Effector memory CD4-positive, alpha-beta T cell (primary cell): ENCODE measurements around the gene CDK6.

Experiments used
- DNase-seq, 3 donors: peaks; one replicate each; pipeline ENCODE4 v3.0.0-alpha.2; 2020
- H3K27ac ChIP-seq: 2 replicates; pipeline ENCODE4 v1.7.0; 2013; ENCODE audit warnings: mild to moderate bottlenecking, low read length, moderate library complexity; ENCODE audit not compliant: insufficient read depth, poor library complexity, severe bottlenecking
- H3K27me3 ChIP-seq: replicated peaks from 2 replicates; pipeline ENCODE4 v1.7.0; 2013; ENCODE audit warnings: mild to moderate bottlenecking, low read length; ENCODE audit not compliant: insufficient read depth, control insufficient read depth, poor library complexity, severe bottlenecking
- H3K36me3 ChIP-seq: 2 replicates; pipeline ENCODE4 v1.7.0; 2013; ENCODE audit warnings: mild to moderate bottlenecking, low read length, moderate library complexity; ENCODE audit not compliant: control insufficient read depth, insufficient read depth
- H3K4me1 ChIP-seq: 2 replicates; pipeline ENCODE4 v1.7.0; 2013; ENCODE audit warnings: low read length, mild to moderate bottlenecking; ENCODE audit not compliant: control insufficient read depth, insufficient read depth, poor library complexity, severe bottlenecking
- H3K4me3 ChIP-seq: 2 replicates; pipeline ENCODE4 v1.7.0; 2013; ENCODE audit warnings: low read length, low read depth, mild to moderate bottlenecking; ENCODE audit not compliant: insufficient read depth, poor library complexity, severe bottlenecking
- H3K9me3 ChIP-seq: 2 replicates; pipeline ENCODE4 v1.7.0; 2013; ENCODE audit warnings: mild to moderate bottlenecking, low read length, moderate library complexity; ENCODE audit not compliant: control insufficient read depth

CDK6 gene

DNA sequence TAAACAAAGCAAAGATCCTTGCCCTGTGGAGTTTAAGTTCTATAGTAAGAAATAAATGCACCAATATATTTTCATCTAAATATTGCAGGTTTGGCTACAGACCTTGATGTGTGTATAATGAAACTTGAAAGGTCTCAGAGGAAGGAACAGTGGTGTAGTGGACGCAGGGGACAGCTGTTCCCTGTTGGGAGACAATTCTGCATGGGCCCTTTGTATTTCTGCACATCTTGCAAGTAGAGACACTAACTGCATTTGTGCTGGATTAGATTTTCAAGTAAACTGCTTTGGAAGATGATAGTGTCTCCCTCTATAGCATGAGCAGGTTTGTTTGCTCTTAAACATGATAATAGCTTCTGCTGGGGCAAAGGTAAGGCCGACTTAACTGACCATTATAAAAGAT, 188.7 kb downstream of the CDK6 start:
- Histone ChIP-seq H3K36me3 (no peaks in the 10 kb centered on the region), H3K27ac (no peak overlapping the region), H3K9me3 (no peaks in the 10 kb centered on the region), H3K4me3 (no peak overlapping the region), H3K4me1 (no peaks in the 10 kb centered on the region), H3K27me3 (no peaks in the 10 kb centered on the region)
- no peak for DNase-seq

DNA sequence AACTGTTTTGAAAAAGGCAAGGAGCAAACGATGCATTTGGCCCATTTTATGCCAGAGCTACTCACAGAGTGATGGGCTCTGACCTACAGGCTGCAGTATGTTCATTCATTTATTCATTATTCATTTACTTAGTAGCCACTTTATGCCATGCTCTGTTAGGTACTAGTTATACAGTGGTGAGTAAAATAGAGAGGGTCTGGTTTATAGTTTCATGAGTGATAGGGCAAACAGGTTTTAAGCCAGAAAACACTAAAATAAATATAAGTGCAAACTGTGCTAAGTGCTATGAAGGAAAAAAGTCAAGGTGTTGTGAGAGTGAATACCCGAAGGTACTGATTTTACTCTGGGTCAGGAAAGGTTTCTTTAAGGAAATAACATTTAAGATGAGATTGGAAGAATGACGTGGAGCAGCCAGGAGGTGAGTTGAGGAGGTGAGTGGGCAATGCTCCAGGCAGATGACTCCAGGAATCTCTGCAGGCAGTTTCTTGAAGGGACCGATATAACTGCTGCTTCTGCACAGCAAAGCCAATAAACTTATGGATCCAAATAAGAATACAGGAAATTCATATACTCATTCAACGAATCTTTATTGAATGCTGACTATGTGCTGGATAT, 189.3 kb downstream of the CDK6 start:
- Histone ChIP-seq H3K36me3 (no peaks in the 10 kb centered on the region), H3K9me3 (no peaks in the 10 kb centered on the region), H3K4me1 (peaks cover 3% of the 10 kb centered on the region), H3K27ac (no peak overlapping the region), H3K4me3 (no peak overlapping the region), H3K27me3 (no peaks in the 10 kb centered on the region)
- DNase-seq, result no peak

DNA sequence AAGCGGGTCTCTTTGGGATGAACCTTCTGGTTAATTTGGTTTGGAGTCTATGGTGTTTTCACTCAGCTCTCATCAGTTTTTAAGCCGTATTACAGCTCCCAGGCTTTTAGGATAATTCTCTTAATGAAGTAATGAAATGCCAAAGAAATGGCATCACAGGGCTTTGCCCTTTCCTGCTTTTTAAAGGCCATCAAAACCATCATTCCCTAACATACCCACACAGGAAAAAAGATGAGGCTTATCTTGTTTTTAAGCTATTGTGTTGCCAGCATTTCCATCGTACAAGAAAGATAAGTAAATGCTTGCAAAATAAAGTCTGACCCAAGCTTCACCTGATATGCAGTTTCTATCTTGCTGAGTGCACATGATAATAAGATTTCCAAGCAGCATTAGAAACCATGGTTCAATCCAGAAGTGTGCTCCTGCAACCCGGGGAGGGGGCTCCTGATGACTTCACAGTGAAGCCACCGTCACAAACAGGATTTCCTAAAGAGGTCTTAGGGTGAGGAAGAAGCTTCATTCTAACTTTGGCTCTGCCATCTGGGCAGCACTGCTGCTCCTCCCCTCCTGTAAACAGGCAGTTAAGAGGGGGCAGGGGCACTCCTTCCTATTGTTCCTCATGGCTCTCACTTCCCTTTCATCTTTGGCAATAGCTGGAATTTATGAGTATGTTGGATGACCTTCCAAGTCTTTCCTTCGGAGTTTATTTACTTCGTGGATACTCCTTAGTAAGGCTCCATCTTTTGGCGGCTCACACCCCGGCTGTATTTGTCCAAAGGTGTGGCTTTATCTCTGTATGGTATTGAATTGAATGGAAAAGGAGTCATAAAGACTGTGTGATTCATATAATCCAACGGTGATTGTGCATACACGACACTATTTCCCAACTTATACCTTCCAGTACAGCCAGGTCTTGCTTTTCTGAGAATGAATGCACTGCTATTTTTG, 191.0 kb downstream of the CDK6 start:
- no peaks in the 10 kb centered on the region for H3K36me3 ChIP-seq
- no peaks in the 10 kb centered on the region for H3K9me3 ChIP-seq
- no peak overlapping the region for H3K4me3 ChIP-seq
- H3K27ac ChIP-seq, result no peak overlapping the region
- H3K4me1 ChIP-seq, result peaks cover 5% of the 10 kb centered on the region
- H3K27me3 ChIP-seq, result no peaks in the 10 kb centered on the region
- DNase-seq, result no peak

DNA sequence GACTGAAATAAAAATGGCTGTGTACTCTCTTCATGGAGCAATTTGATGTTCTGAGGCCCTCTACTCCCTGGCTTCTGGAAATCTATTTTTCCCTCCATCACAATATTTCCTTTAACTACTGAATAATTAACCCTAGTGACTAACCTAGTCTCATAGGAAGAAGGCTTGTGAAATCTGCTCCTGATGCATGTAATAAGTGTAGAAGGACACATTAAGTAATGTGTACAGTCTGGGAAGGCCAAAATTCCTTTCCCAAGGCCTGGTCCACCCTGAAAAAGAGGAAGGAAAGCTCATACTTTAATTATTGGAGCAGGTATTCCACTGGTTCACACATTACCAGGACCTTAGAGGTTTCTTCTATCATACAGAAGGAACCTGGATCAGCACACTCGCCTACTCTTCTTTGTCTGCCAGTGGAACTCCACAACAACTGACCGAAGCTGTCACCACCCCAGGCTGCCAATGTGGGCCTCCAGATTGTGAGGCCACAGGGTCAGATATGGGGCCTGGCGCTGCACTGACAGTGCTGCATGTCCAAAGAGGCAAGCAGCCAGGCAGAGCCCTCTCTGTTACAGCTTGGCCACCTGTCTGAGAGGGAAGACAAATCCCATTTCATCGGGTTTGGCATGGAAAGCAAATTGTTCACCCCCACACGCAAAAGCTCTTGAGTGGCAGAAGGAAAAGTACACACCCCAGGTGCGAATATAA, 191.8 kb downstream of the CDK6 start:
- no peak for DNase-seq
- H3K36me3 ChIP-seq, result no peaks in the 10 kb centered on the region
- H3K27ac ChIP-seq, result no peak overlapping the region

DNA sequence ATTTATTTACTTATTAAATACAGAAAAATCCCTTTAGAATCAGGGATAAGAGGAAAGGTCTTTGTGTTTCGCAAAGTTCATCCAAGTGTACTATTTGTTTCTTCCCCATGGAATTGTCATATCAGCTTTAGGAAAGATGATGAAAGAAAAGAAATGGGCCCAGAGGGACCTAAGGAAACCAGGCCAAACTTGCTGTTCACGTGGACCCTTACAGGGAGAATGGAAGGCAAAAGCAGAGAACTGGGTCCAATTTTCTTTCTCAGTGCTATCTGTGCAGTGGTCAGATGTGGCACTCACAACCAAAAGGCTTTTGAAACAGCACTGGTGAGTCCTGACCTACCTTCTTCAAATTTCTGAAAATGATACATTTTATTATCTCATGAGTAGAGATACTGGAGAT, 192.6 kb downstream of the CDK6 start:
- peaks cover 12% of the 10 kb centered on the region for H3K4me1 ChIP-seq
- DNase-seq, result no peak

More for the DNA sequence above, 191.8 kb downstream of the CDK6 start:
- Histone ChIP-seq H3K9me3 (no peaks in the 10 kb centered on the region), H3K27me3 (no peaks in the 10 kb centered on the region), H3K4me1 (peaks cover 6% of the 10 kb centered on the region), H3K4me3 (no peak overlapping the region)

DNA sequence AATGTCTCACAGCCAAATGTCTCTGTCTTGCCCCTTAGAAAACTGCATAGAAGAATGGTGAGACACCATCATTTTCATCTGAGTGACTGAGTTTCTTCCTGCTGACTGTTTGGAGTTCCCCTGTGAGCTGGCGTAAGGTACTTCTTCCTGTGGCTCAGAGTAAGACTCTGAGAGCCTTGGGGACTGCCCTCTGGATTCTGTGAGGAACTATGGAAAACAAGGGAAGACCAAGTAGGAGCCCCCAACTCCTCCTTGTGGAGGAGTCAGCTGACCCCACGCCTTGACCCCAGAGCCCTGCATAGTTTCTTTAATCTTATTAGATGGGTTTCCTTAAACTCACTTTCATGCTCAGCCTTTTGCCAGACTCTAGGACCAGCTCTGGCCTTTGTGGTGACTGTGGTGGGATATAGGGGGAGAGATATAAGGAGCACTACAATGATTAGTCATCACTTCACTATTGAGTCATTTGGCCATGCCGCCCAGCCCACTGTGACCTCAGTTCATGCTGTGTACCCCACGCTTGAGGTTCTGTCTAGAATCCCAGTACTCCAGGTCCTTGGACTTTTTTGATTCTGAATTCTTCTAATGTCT, 194.4 kb downstream of the CDK6 start:
- Histone ChIP-seq H3K4me3 (no peak overlapping the region), H3K27ac (peak overlapping the region; percentile 38), H3K27me3 (no peaks in the 10 kb centered on the region), H3K36me3 (no peaks in the 10 kb centered on the region), H3K4me1 (peaks cover 12% of the 10 kb centered on the region), H3K9me3 (no peaks in the 10 kb centered on the region)
- DNase-seq, result peak in 1 of 3 donors; percentile 31

More for the DNA sequence above, 192.6 kb downstream of the CDK6 start:
- Histone ChIP-seq H3K9me3 (no peaks in the 10 kb centered on the region), H3K27me3 (no peaks in the 10 kb centered on the region), H3K36me3 (no peaks in the 10 kb centered on the region), H3K4me3 (no peak overlapping the region), H3K27ac (no peak overlapping the region)

DNA sequence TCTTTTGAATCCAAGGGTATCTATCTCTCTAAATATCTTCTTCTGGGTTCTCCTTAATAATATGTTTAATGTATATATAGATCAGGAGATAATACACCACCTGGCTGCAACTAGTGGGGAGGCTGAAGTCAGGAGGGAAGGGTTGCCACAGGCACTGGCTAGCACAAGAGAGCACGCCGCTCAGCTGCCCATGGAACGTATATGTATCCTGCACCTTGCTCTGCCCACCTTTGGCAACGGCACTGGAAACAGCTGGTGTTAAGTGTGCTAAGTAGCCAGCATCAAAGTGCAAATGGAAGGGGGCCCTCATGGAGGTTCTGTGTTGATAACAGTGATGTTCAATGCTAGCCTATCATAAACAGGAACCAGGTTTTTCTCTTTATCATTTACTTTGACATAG, 196.4 kb downstream of the CDK6 start:
- Histone ChIP-seq H3K36me3 (no peaks in the 10 kb centered on the region), H3K9me3 (no peaks in the 10 kb centered on the region), H3K4me3 (no peak overlapping the region), H3K4me1 (peaks cover 12% of the 10 kb centered on the region), H3K27ac (no peak overlapping the region), H3K27me3 (no peaks in the 10 kb centered on the region)
- no peak for DNase-seq

DNA sequence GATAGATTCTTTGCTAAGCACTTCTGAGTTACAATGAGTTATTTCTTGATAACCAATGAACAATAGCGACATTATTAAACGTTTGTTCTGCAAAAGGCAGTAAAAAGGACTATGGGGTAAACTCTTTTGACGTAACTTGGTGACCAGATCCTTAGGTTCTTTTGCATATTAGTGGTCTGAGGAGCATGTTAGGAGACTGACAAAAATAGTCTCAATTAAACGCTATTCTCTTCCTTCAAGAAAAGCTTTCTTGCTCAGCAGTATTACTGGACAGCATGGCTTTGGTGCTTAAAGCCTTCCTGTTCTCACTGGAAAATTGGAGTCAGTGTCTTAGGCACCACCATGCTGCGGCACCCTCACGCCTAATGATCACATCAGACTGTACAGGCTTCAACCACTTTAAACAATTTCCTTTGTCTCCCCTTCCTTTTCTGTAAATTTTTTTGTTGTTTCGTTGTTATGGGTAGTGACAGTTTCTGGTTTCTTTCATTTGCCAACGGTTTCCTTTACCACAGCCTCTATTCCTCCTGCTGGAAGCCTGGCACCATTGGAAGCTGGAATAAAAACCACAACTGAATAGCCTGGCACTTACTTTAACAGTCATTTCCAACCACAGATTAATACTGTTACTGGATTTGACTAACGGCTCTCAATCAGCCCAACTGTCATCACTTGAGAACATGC, 197.0 kb downstream of the CDK6 start:
- DNase-seq, result no peak
- H3K27ac ChIP-seq, result no peak overlapping the region

DNA sequence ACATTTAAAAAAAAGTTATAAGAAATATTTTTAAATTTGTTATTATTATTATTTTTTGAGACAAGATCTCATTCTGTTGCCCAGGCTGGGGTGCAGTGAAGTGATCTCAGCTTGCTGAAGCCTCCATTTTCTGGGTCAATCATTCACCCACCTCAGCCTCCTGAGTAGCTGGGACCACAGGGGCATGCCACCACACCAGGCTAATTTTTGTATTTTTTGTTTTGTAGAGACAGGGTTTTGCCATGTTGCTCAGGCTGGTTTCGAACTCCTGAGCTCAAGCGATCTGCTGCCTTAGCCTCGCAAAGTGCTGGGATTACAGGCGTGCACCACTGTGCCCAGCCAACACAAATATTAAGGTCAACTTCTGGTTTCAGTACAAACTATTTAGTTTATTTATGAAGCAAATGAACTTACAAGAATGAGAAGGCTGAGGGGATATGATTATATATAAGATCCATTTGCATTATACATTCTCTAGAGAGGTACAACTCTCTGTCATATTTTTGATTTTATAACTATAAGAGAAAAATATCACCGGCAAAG, 200.3 kb downstream of the CDK6 start:
- peaks cover 27% of the 10 kb centered on the region for H3K4me1 ChIP-seq

More for the DNA sequence above, 197.0 kb downstream of the CDK6 start:
- Histone ChIP-seq H3K4me1 (peaks cover 12% of the 10 kb centered on the region), H3K36me3 (no peaks in the 10 kb centered on the region), H3K27me3 (no peaks in the 10 kb centered on the region), H3K4me3 (no peak overlapping the region), H3K9me3 (no peaks in the 10 kb centered on the region)

More for the DNA sequence above, 200.3 kb downstream of the CDK6 start:
- Histone ChIP-seq H3K4me3 (no peak overlapping the region), H3K27ac (no peak overlapping the region), H3K9me3 (no peaks in the 10 kb centered on the region), H3K27me3 (no peaks in the 10 kb centered on the region), H3K36me3 (no peaks in the 10 kb centered on the region)
- DNase-seq, result no peak
